Tibial artery (tissue), 4 donors: ENCODE data around the gene SYNPO.
A peak's percentile ranks its signal among the peaks of the same experiment; 100 is the strongest.

ENCODE experiments used
- DNase-seq, 2 donors: peaks; one replicate each; pipeline ENCODE4 v3.0.0-alpha.2; 2019
- H3K27ac ChIP-seq, 2 donors: fragments of 200-600 bp; sonication (generic) in 1 of 2; 1 replicate in 1 of 2; 2 replicates in 1 of 2; pipeline ENCODE4 v1.5.1; 2018 to 2019; ENCODE audit warnings: mild to moderate bottlenecking in 1 of 2
- H3K27me3 ChIP-seq, 2 donors: fragments of 200-600 bp; sonication (generic) in 1 of 2; one replicate each; pipeline versions ENCODE4 v1.5.1 to v1.6.0; 2016 to 2019
- H3K36me3 ChIP-seq, 3 donors: fragments of 200-600 bp; sonication (generic) in 2 of 3; one replicate each; pipeline ENCODE4 v1.5.1; 2016 to 2019; ENCODE audit warnings: mild to moderate bottlenecking in 2 of 3
- H3K4me1 ChIP-seq, 4 donors: fragments of 200-600 bp; sonication (generic) in 2 of 4; 1 replicate in 3 of 4; 2 replicates in 1 of 4; pipeline ENCODE4 v1.5.1; 2016 to 2019
- H3K4me3 ChIP-seq, 2 donors: fragments of 200-600 bp; sonication (generic) in 1 of 2; 1 replicate in 1 of 2; 2 replicates in 1 of 2; pipeline ENCODE4 v1.5.1; 2018 to 2019; ENCODE audit warnings: mild to moderate bottlenecking in 2 of 2
- H3K9me3 ChIP-seq, 3 donors: fragments of 200-600 bp; sonication (generic) in 1 of 3; one replicate each; pipeline ENCODE4 v1.5.1; 2016 to 2019
- intact Hi-C: fragments of 100-400 bp; cut with DNase I; formaldehyde crosslinking; loops from one replicate; pipeline ENCODE4 v1.15.0; 2023; ENCODE audit warnings: low total_unique reads
- TF ChIP-seq, protein P1 (sequence below), 2 experiments: fragments of 200-600 bp in 1 of 2; fragments of 450-650 bp in 1 of 2; IDR thresholded peaks; one replicate each; pipeline ENCODE4 v1.5.1; 2017 to 2019; ENCODE audit warnings: antibody characterized with exemption in 2 of 2, mild to moderate bottlenecking in 1 of 2, moderate library complexity in 1 of 2

Gene SYNPO

DNA sequence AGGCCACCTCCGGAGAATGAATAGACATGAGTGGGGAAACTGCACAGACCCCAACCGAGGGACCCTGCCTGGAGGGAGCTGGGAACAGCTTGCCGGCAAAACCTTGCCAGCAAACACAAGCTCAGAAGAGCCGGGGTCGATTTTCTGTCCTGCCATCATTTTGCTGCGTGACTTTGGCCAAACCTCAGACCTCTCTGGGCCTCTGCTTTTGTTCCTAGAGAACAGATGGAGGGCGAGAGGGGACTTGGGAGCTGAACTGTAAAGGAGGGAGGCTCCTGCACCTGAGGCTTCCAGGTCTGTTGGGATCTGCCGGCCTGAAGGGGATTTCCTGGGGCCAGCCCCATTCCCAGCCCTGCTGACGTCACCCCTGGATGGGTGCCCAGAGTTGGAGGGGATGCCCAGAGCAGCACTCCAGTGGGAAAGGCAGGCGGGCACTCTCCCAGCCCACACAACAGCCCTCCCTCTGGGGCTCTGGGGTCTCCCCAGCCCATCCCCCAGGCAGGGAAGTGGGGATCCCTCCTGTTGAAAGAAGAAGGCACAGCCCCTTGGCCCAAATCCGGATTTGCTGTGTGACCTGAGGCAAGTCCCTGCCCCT, 40.4 kb upstream of the SYNPO start:
- Histone ChIP-seq H3K27ac (peak overlapping the region; percentile 86 to 100), H3K4me1 (peaks cover 0 to 96% (median 63%) of the 10 kb centered on the region in 4 donors), H3K9me3 (no peaks in the 10 kb centered on the region), H3K27me3 (no peaks in the 10 kb centered on the region), H3K4me3 (no peak overlapping the region), H3K36me3 (no peaks in the 10 kb centered on the region)
- TF ChIP-seq, protein P1, sequence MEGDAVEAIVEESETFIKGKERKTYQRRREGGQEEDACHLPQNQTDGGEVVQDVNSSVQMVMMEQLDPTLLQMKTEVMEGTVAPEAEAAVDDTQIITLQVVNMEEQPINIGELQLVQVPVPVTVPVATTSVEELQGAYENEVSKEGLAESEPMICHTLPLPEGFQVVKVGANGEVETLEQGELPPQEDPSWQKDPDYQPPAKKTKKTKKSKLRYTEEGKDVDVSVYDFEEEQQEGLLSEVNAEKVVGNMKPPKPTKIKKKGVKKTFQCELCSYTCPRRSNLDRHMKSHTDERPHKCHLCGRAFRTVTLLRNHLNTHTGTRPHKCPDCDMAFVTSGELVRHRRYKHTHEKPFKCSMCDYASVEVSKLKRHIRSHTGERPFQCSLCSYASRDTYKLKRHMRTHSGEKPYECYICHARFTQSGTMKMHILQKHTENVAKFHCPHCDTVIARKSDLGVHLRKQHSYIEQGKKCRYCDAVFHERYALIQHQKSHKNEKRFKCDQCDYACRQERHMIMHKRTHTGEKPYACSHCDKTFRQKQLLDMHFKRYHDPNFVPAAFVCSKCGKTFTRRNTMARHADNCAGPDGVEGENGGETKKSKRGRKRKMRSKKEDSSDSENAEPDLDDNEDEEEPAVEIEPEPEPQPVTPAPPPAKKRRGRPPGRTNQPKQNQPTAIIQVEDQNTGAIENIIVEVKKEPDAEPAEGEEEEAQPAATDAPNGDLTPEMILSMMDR (IDR thresholded peaks at IDR 0.05) = no peak
- intact Hi-C loops = no loop called here
- DNase-seq = peak; percentile 74 to 92

DNA sequence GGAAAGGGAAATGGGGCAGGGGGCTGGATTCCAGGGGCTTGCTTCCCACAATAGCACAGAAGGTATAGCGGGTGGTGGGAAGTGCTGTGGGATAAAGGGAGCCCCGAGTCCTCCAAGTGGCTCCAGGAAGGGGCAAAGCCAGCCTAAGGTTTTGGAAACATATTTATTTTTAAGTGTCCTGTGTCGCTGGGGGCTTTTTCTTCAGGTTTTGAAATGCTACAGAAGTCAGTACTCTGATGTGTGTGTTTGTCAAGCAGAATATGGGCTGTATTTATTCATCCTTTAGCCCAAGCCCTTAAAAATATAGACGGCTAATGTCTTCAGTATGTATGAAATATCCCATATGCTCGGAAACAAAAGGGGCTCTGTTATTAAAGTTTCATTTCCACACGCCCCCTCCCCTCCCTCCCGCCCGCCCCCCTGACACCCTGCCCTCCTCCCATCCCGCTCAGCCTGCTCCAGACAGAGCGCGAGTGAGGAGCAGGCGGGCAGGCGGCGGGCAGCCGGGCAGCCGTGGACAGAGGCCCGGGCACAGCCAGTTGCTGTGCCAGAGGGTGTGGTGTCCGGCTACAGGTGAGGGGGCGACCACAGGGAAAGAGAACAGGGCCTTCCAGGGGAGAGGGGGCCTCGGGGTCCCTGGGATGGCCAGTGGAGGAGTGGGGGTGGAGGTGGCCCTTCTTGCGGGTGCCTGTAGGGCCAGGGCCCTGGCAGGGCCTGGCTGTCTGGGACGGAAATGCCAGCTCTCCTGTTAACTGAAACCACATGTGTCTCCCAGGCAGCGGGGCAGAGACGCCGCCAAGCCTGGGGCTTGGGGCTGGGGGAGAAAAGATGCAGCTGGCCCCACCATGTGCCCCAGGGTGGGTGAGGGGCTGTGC, 39.6 kb upstream of the SYNPO start:
- Histone ChIP-seq H3K9me3 (no peaks in the 10 kb centered on the region), H3K27ac (peak overlapping the region; percentile 86 to 100), H3K27me3 (no peaks in the 10 kb centered on the region), H3K4me3 (peak overlapping the region; percentile 32 to 39), H3K36me3 (no peaks in the 10 kb centered on the region), H3K4me1 (peaks cover 0 to 96% (median 59%) of the 10 kb centered on the region in 4 donors)
- DNase-seq = no peak
- intact Hi-C loops = no loop called here
- TF ChIP-seq, protein P1 (IDR thresholded peaks at IDR 0.05) = no peak

DNA sequence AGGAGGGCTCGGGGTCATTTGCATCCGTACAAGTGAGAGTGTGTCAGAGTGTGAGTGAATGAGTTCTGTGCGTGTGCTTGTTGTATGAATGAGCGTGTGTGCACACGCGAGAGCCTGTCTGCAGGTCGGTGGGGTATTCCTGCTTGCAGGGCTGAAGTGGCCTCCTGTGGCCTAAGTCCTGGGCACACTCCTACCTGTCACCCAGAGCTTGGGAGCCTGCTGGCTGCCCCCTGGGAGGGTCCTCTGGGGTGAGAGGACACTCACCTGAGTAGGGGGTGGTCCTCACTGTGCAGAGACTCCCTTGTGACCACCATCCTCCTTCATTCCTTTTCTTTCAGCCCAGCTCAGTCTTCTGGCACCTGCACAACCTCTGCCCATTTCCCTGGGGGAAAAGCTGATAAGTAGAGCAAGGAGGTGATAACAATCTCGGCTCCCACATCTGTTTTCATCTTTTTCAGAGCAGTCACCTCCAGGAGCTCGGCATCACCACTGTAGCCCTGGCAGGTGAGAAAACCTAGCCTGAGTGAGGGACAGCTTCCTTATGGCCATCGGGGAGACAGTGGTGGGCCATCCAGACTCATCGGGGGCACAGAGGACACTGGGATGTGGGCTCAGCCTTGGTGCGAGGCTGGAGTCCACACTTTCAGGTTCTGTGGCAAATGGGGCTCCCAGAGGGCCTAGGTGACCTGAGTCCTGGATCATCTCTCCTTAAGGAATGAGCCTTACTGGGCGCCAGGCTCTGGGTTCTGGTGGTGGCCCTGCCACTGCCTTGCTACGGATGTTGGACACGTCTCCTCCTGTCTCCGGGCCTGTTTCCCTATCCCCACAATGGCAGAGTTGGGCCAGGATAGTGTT, 38.7 kb upstream of the SYNPO start:
- DNase-seq = no peak
- no peaks in the 10 kb centered on the region for H3K36me3 ChIP-seq
- TF ChIP-seq, protein P1 (IDR thresholded peaks at IDR 0.05) = no peak
- H3K4me1 ChIP-seq = peaks cover 0 to 96% (median 57%) of the 10 kb centered on the region in 4 donors
- no peaks in the 10 kb centered on the region for H3K27me3 ChIP-seq
- H3K4me3 ChIP-seq = peak overlapping the region; percentile 32 to 39
- no peaks in the 10 kb centered on the region for H3K9me3 ChIP-seq
- H3K27ac ChIP-seq = peak overlapping the region; percentile 86 to 100
- intact Hi-C loops = no loop called here

DNA sequence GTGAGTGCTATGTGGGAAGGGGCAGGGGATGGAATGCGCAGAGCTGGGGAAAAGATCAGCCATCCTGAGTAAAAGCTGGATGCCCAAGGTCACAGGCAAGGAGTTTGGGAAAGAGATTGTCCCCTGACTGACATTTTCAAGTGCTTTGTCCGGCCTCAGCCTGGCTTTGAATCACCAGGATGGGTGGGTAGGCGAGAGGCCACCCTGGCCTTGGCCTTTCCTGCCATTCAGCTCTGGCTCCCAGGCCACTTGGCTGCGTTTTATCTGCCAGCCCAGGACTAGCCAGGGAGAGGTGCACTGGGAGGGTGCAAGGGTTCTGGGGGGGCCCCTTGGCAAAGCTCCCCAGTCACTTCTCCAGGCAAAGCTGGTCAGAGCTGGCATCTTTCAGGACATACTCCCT, 37.4 kb upstream of the SYNPO start:
- H3K27ac ChIP-seq = peak overlapping the region; percentile 86 to 100
- H3K27me3 ChIP-seq = no peaks in the 10 kb centered on the region
- H3K9me3 ChIP-seq = no peaks in the 10 kb centered on the region
- peaks cover 0 to 94% (median 56%) of the 10 kb centered on the region in 4 donors for H3K4me1 ChIP-seq
- intact Hi-C loops = no loop called here
- no peak for DNase-seq
- H3K36me3 ChIP-seq = no peaks in the 10 kb centered on the region
- no peak overlapping the region for H3K4me3 ChIP-seq
- TF ChIP-seq, protein P1 (IDR thresholded peaks at IDR 0.05) = no peak

DNA sequence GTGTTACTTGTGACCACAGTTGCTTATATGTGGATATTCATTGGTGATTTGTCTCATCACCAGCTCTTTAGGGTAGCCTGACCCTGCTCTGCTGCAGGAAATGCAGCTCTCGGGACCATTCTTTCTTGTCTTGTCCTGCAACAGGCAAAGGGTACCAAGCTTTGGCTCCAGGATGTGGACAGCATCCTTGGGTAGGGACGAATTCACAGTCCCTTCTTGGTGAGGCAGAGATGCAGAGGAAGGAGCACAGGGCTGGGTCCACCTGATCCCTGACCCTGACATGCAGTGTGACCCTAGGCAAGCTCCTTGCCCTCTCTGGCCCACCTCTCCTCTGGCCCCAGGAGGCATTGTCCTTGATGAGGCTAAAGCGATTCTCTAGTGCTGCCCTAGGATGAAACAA, 37.0 kb upstream of the SYNPO start:
- Histone ChIP-seq H3K27ac (peak overlapping the region; percentile 86 to 100), H3K27me3 (no peaks in the 10 kb centered on the region), H3K4me3 (no peak overlapping the region), H3K36me3 (no peaks in the 10 kb centered on the region), H3K4me1 (peaks cover 0 to 94% (median 55%) of the 10 kb centered on the region in 4 donors), H3K9me3 (no peaks in the 10 kb centered on the region)
- no peak for DNase-seq
- intact Hi-C loops = no loop called here
- TF ChIP-seq, protein P1 (IDR thresholded peaks at IDR 0.05) = no peak
